ENCODE data around the gene DOC2B.

Gene DOC2B

DNA sequence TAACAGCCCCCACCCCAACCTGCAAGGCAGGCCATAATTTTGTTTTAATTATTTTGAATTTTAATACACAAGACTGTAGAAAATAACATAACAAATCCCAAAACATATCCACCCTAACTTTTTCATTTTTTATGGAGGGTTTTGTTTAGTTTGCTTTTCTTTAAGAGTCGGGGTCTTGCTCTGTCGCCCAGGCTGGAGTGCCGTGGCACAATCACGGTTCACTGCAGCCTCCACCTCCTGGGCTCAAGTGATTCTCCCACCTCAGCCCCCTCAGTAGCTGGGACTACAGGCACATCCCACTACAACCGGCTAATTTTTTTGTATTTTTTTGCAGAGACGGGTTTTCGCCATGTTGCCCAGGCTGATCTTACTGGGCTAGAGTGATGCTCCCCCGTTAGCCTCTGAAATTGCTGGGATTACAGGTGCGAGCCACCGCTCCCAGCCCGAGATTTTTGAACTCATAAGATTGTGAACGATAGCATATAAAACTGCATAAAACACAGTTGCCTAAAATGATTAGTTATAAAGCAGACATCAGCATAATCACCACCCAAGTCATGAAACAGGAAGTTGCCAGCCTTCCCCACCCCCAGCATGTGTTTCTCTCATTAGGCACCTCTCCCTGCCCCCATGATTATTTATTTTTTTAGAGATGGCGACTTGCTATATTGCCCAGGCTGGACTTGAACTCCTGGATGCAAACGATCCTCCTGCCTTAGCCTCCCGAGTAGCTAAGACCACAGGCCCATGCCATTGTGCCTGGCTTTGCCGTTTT, 13.6 kb upstream of the DOC2B start:
- Histone ChIP-seq H2AFZ (ENCODE audit: low read length) (no peak overlapping the region), H4K20me1 (ENCODE audit: insufficient read depth, low read length) (no peaks in the 10 kb centered on the region), H3K9me2 (ENCODE audit: low read depth, low read length) (no peaks in the 10 kb centered on the region), H3K4me1 (ENCODE audit: insufficient read depth, low read length, severe bottlenecking) (no peaks in the 10 kb centered on the region), H3K4me2 (ENCODE audit: low read length) (no peak overlapping the region), H3F3A (ENCODE audit: insufficient read depth, low read length) (no peaks in the 10 kb centered on the region), H3K9me3 (ENCODE audit: low read length) (no peaks in the 10 kb centered on the region), H3K36me3 (ENCODE audit: insufficient read depth, low read length) (no peaks in the 10 kb centered on the region), H3K27me3 (ENCODE audit: insufficient read depth, low read length) (peaks cover 8% of the 10 kb centered on the region; the same call in 1 of the 2 replicates), H3K27ac (ENCODE audit: low read depth, low read length, poor library complexity, severe bottlenecking) (no peak overlapping the region), H3K79me2 (ENCODE audit: insufficient read depth, low read length) (no peaks in the 10 kb centered on the region), H3K9ac (ENCODE audit: low read length) (no peak overlapping the region), H3K4me3 (ENCODE audit: low read depth, low read length, poor library complexity, severe bottlenecking) (no peak overlapping the region)
- TF ChIP-seq EZH2 (IDR thresholded peaks at IDR 0.05; ENCODE audit: borderline replicate concordance, low read length) (no peak), CTCF (IDR thresholded peaks at IDR 0.05; ENCODE audit: low read length) (no peak)

DNA sequence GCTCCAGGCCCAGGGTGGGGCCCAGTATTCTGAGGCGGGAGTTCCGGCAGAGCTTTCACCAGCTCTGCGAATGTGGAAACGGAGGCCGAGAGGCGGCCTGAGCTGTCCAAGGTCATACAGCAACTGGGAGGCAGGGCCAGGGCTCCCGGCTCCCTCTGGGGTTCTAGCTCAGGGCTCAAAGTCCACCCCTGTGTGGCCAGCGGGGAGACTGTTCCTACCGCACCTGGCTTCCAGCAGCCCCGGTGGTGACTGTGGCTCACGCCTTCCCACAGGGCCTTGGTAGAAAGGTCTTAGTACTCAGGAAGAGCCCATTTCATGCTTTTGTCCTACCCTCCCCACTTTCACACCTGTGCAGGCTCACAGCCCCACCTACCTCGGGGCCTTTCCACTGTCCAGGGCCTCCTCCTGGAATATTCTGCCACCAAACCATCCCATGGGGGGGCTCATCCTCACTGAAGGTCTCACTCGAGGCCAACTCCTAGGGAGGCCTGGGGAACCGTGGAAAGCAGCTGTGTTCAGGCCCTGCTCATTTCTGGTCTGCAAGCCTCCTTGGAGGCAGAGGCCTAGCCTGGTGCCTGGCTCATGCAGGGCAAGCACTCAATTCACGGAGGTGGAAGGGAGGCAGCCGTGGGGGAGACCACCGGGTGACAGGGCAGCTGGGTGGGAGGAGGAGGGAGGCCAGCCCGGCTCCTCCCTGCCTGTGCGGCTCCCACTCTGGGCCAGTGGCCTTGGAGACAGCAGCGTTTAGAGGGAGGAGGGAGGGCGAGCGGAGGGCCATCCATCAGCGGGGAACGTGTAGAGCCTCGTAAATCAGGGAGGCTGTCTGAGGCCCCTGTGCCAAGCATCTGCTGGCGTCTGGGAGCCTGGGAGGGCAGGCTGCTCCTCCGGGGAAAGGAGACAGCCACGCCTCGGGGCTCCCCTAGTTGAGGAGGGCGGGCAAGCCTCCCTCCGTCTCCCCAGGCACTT, 12.7 kb upstream of the DOC2B start:
- Histone ChIP-seq H2AFZ (ENCODE audit: low read length) (no peak overlapping the region), H3K9ac (ENCODE audit: low read length) (no peak overlapping the region), H3K36me3 (ENCODE audit: insufficient read depth, low read length) (no peaks in the 10 kb centered on the region), H3K4me1 (ENCODE audit: insufficient read depth, low read length, severe bottlenecking) (no peaks in the 10 kb centered on the region), H3K79me2 (ENCODE audit: insufficient read depth, low read length) (no peaks in the 10 kb centered on the region), H3K27me3 (ENCODE audit: insufficient read depth, low read length) (peaks cover 8% of the 10 kb centered on the region; the same call in 1 of the 2 replicates), H3K9me2 (ENCODE audit: low read depth, low read length) (no peaks in the 10 kb centered on the region), H3K4me2 (ENCODE audit: low read length) (no peak overlapping the region), H3K27ac (ENCODE audit: low read depth, low read length, poor library complexity, severe bottlenecking) (no peak overlapping the region), H4K20me1 (ENCODE audit: insufficient read depth, low read length) (no peaks in the 10 kb centered on the region), H3K9me3 (ENCODE audit: low read length) (no peaks in the 10 kb centered on the region), H3F3A (ENCODE audit: insufficient read depth, low read length) (no peaks in the 10 kb centered on the region), H3K4me3 (ENCODE audit: low read depth, low read length, poor library complexity, severe bottlenecking) (no peak overlapping the region)
- no peak for TF ChIP-seq CTCF (IDR thresholded peaks at IDR 0.05; ENCODE audit: low read length)
- no peak for TF ChIP-seq EZH2 (IDR thresholded peaks at IDR 0.05; ENCODE audit: borderline replicate concordance, low read length)

DNA sequence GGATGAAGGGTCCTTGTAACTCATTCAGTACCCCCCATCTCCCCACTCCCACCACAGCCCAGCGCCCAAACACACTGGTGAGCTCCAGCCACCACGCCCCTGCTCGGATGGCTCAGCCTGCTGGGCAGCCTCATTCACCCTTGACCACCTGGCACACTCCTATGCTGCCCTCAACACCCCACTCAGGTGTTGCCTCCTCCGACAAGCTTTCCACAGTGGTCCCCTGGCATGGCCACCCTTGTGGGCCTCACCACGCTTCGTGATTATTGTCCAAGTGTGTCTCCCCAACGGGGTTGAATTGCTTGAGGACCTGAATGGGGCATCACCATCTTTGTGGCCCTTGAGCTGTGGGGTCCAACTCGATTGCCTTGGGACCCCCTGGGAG, 12.0 kb upstream of the DOC2B start:
- H3K4me2 ChIP-seq (ENCODE audit: low read length), result no peak overlapping the region
- no peak overlapping the region for H3K9ac ChIP-seq (ENCODE audit: low read length)
- no peaks in the 10 kb centered on the region for H3K79me2 ChIP-seq (ENCODE audit: insufficient read depth, low read length)
- H2AFZ ChIP-seq (ENCODE audit: low read length), result no peak overlapping the region
- H3F3A ChIP-seq (ENCODE audit: insufficient read depth, low read length), result no peaks in the 10 kb centered on the region
- no peaks in the 10 kb centered on the region for H3K4me1 ChIP-seq (ENCODE audit: insufficient read depth, low read length, severe bottlenecking)
- H3K9me2 ChIP-seq (ENCODE audit: low read depth, low read length), result no peaks in the 10 kb centered on the region
- H3K27me3 ChIP-seq (ENCODE audit: insufficient read depth, low read length), result peaks cover 8% of the 10 kb centered on the region; the same call in 1 of the 2 replicates
- H3K36me3 ChIP-seq (ENCODE audit: insufficient read depth, low read length), result no peaks in the 10 kb centered on the region
- H3K27ac ChIP-seq (ENCODE audit: low read depth, low read length, poor library complexity, severe bottlenecking), result no peak overlapping the region
- no peak overlapping the region for H3K4me3 ChIP-seq (ENCODE audit: low read depth, low read length, poor library complexity, severe bottlenecking)
- no peaks in the 10 kb centered on the region for H3K9me3 ChIP-seq (ENCODE audit: low read length)
- TF ChIP-seq EZH2 (IDR thresholded peaks at IDR 0.05; ENCODE audit: borderline replicate concordance, low read length) (no peak), CTCF (IDR thresholded peaks at IDR 0.05; ENCODE audit: low read length) (no peak)
- no peaks in the 10 kb centered on the region for H4K20me1 ChIP-seq (ENCODE audit: insufficient read depth, low read length)

All from OCI-LY1 (cell line).